Measurements from ENCODE around the gene CBARP. TPM values are rescaled to one million over a fixed set of nuclear protein-coding genes. Genes with fewer than 3 reads are reported as not detected.

CBARP gene
- total RNA-seq, 2 donors from 2014 or later = 21.5 to 28.5 TPM

GRCh38 chr19:1276628-1277022 lies 38.8 kb upstream of the CBARP start:
- no peaks in the 10 kb centered on the region for H3K9me3 ChIP-seq (ENCODE audit: control insufficient read depth, low read length)
- TF ChIP-seq, protein P1, sequence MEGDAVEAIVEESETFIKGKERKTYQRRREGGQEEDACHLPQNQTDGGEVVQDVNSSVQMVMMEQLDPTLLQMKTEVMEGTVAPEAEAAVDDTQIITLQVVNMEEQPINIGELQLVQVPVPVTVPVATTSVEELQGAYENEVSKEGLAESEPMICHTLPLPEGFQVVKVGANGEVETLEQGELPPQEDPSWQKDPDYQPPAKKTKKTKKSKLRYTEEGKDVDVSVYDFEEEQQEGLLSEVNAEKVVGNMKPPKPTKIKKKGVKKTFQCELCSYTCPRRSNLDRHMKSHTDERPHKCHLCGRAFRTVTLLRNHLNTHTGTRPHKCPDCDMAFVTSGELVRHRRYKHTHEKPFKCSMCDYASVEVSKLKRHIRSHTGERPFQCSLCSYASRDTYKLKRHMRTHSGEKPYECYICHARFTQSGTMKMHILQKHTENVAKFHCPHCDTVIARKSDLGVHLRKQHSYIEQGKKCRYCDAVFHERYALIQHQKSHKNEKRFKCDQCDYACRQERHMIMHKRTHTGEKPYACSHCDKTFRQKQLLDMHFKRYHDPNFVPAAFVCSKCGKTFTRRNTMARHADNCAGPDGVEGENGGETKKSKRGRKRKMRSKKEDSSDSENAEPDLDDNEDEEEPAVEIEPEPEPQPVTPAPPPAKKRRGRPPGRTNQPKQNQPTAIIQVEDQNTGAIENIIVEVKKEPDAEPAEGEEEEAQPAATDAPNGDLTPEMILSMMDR (conservative IDR thresholded peaks at IDR 0.05) = no peak
- H3K4me3 ChIP-seq (ENCODE audit: low read length) = peak overlapping the region; percentile 87
- H3K9ac ChIP-seq (ENCODE audit: extremely low read depth, low read length, poor library complexity, severe bottlenecking) = peak overlapping the region; percentile 69
- peaks cover 18% of the 10 kb centered on the region for H3K4me1 Mint-ChIP-seq
- H3K27me3 ChIP-seq (ENCODE audit: control insufficient read depth, insufficient read depth, low read length, poor library complexity, severe bottlenecking) = no peaks in the 10 kb centered on the region
- peaks cover 47% of the 10 kb centered on the region for H3K36me3 ChIP-seq (ENCODE audit: control insufficient read depth, insufficient read depth, low read length)
- no peaks in the 10 kb centered on the region for H3K27me3 Mint-ChIP-seq (ENCODE audit: insufficient read depth)
- no peak overlapping the region for H3K27ac ChIP-seq (ENCODE audit: low read depth, low read length)
- H3K9me3 Mint-ChIP-seq = no peaks in the 10 kb centered on the region
- no peak for DNase-seq
- WGBS, 2 experiments (ENCODE audit: insufficient coverage in 1 of 2, insufficient read length in 1 of 2) = 89 to 96% methylated on average over 8 to 10 of the region's 10 CpGs
- H3K36me3 Mint-ChIP-seq (ENCODE audit: low read depth) = peaks cover 49% of the 10 kb centered on the region
- H3K4me1 ChIP-seq (ENCODE audit: control insufficient read depth, insufficient read depth, low read length) = peaks cover 10% of the 10 kb centered on the region
- H3K4me3 Mint-ChIP-seq = peak overlapping the region; percentile 60
- peak overlapping the region; percentile 71 for H3K27ac Mint-ChIP-seq

- H3K4me3 ChIP-seq (ENCODE audit: low read length) = peak overlapping the region; percentile 87
- Mint-ChIP-seq H3K9me3 (no peaks in the 10 kb centered on the region), H3K27me3 (ENCODE audit: insufficient read depth) (no peaks in the 10 kb centered on the region), H3K27ac (peak overlapping the region; percentile 88), H3K4me1 (peaks cover 18% of the 10 kb centered on the region), H3K36me3 (ENCODE audit: low read depth) (peaks cover 54% of the 10 kb centered on the region), H3K4me3 (peak overlapping the region; percentile 60)
- TF ChIP-seq, protein P1 (conservative IDR thresholded peaks at IDR 0.05) = no peak
- no peak for DNase-seq
- no peaks in the 10 kb centered on the region for H3K9me3 ChIP-seq (ENCODE audit: control insufficient read depth, low read length)
- peaks cover 51% of the 10 kb centered on the region for H3K36me3 ChIP-seq (ENCODE audit: control insufficient read depth, insufficient read depth, low read length)
- peak overlapping the region; percentile 69 for H3K9ac ChIP-seq (ENCODE audit: extremely low read depth, low read length, poor library complexity, severe bottlenecking)
- 19 to 28% methylated on average over 25 to 43 of the region's 43 CpGs for WGBS, 2 experiments (ENCODE audit: insufficient coverage in 1 of 2, insufficient read length in 1 of 2)
- H3K27ac ChIP-seq (ENCODE audit: low read depth, low read length) = peak overlapping the region; percentile 63
- peaks cover 13% of the 10 kb centered on the region for H3K4me1 ChIP-seq (ENCODE audit: control insufficient read depth, insufficient read depth, low read length)
- H3K27me3 ChIP-seq (ENCODE audit: control insufficient read depth, insufficient read depth, low read length, poor library complexity, severe bottlenecking) = no peaks in the 10 kb centered on the region
Observed at GRCh38 chr19:1275976-1276627, 38.3 kb upstream of the CBARP start.

DNA sequence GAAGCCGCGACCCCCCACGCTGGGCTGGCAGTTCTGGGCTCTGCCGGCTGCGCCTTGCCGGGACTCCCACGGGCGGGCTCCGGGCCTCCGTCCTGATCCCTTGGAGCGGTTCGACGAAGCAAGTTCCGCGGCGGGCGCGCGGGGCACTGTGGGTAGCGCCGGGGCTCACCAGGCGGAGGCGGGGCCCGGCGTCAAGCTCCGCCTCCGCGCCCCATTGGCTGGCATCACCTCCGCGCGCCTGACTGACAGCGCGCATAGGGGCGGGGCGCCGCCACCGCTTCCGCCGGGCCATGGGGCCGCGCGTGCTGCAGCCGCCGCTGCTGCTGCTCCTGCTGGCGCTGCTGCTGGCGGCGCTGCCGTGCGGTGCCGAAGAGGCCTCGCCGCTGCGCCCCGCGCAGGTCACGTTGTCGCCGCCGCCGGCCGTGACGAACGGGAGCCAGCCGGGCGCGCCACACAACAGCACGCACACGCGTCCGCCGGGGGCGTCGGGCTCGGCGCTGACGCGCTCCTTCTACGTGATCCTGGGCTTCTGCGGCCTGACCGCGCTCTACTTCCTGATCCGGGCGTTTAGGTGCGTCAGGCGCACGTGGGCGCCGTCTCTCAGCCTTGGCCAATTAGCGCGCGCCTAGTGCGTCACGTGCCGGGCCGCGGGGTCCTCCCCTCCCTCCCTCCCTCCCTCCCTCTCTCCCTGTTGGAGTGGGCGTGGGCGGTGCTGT lies 37.6 kb upstream of the CBARP start, which contains the start of gene FAM174C:
TSS of gene FAM174C (plus strand) at position 271 of the 716 bp plus-strand sequence. CDS start at position 291, 20 bp downstream.
- peak within 1 kb of the TSS; percentile 94 for H3K27ac Mint-ChIP-seq
- peak within 1 kb of the TSS; percentile 99 for H3K27ac ChIP-seq (ENCODE audit: low read depth, low read length)

More for the DNA sequence above, 37.6 kb upstream of the CBARP start, which contains the start of gene FAM174C:
- DNase-seq = peak; percentile 99
- H3K36me3 Mint-ChIP-seq (ENCODE audit: low read depth) = peaks cover 61% of the 10 kb centered on the region
- no peaks in the 10 kb centered on the region for H3K27me3 ChIP-seq (ENCODE audit: control insufficient read depth, insufficient read depth, low read length, poor library complexity, severe bottlenecking)
- no peaks in the 10 kb centered on the region for H3K27me3 Mint-ChIP-seq (ENCODE audit: insufficient read depth)
- TF ChIP-seq, protein P1 (conservative IDR thresholded peaks at IDR 0.05) = no peak
- H3K9me3 Mint-ChIP-seq = no peaks in the 10 kb centered on the region
- H3K4me1 Mint-ChIP-seq = peaks cover 21% of the 10 kb centered on the region
- peaks cover 58% of the 10 kb centered on the region for H3K36me3 ChIP-seq (ENCODE audit: control insufficient read depth, insufficient read depth, low read length)
- H3K9ac ChIP-seq (ENCODE audit: extremely low read depth, low read length, poor library complexity, severe bottlenecking) = peak within 1 kb of the TSS; percentile 77
- WGBS, 2 experiments (ENCODE audit: insufficient coverage in 1 of 2, insufficient read length in 1 of 2) = 0% methylated on average over 19 to 92 of the region's 98 CpGs
- peak within 1 kb of the TSS; percentile 87 for H3K4me3 ChIP-seq (ENCODE audit: low read length)
- no peaks in the 10 kb centered on the region for H3K9me3 ChIP-seq (ENCODE audit: control insufficient read depth, low read length)
- peak within 1 kb of the TSS; percentile 60 for H3K4me3 Mint-ChIP-seq
- H3K4me1 ChIP-seq (ENCODE audit: control insufficient read depth, insufficient read depth, low read length) = peaks cover 13% of the 10 kb centered on the region

All from endodermal cell (in vitro differentiated cells).